ENCODE measurements around the gene RCAN3.
"Not testable (repeated sequence)": the region's sequence is repeated elsewhere in the genome, so short reads cannot be mapped to it uniquely, and the experiment has no call there.

Gene RCAN3

GRCh38 chr1:24535778-24536177 is 33.1 kb downstream of the RCAN3 start:
- Histone ChIP-seq H3K4me1 (ENCODE audit: control insufficient read depth, insufficient read depth, low read length) (peaks cover 15% of the 10 kb centered on the region), H3K36me3 (ENCODE audit: control insufficient read depth, insufficient read depth, low read length) (peaks cover 12% of the 10 kb centered on the region), H3K9ac (ENCODE audit: low read depth, low read length) (no peak overlapping the region), H3K27me3 (ENCODE audit: control insufficient read depth, insufficient read depth, low read length) (no peaks in the 10 kb centered on the region), H3K9me3 (ENCODE audit: control insufficient read depth, insufficient read depth, low read length) (no peaks in the 10 kb centered on the region), H3K27ac (ENCODE audit: low read depth, low read length) (no peak overlapping the region), H3K4me3 (ENCODE audit: low read depth, low read length) (no peak overlapping the region)

- Histone ChIP-seq H3K4me3 (ENCODE audit: low read depth, low read length) (no peak overlapping the region), H3K9ac (ENCODE audit: low read depth, low read length) (no peak overlapping the region), H3K9me3 (ENCODE audit: control insufficient read depth, insufficient read depth, low read length) (no peaks in the 10 kb centered on the region), H3K27ac (ENCODE audit: low read depth, low read length) (no peak overlapping the region), H3K36me3 (ENCODE audit: control insufficient read depth, insufficient read depth, low read length) (peaks cover 7% of the 10 kb centered on the region), H3K27me3 (ENCODE audit: control insufficient read depth, insufficient read depth, low read length) (no peaks in the 10 kb centered on the region), H3K4me1 (ENCODE audit: control insufficient read depth, insufficient read depth, low read length) (peaks cover 21% of the 10 kb centered on the region)
Observed at GRCh38 chr1:24536391-24536840, 33.8 kb downstream of the RCAN3 start.

- H3K4me3 ChIP-seq (ENCODE audit: low read depth, low read length), result no peak overlapping the region
- no peaks in the 10 kb centered on the region for H3K9me3 ChIP-seq (ENCODE audit: control insufficient read depth, insufficient read depth, low read length)
- H3K27ac ChIP-seq (ENCODE audit: low read depth, low read length), result peak overlapping the region; percentile 36
- H3K9ac ChIP-seq (ENCODE audit: low read depth, low read length), result no peak overlapping the region
- peaks cover 25% of the 10 kb centered on the region for H3K4me1 ChIP-seq (ENCODE audit: control insufficient read depth, insufficient read depth, low read length)
- H3K36me3 ChIP-seq (ENCODE audit: control insufficient read depth, insufficient read depth, low read length), result no peaks in the 10 kb centered on the region; the same call in 1 of the 2 replicates
- H3K27me3 ChIP-seq (ENCODE audit: control insufficient read depth, insufficient read depth, low read length), result no peaks in the 10 kb centered on the region
Observed at GRCh38 chr1:24540051-24540905, 37.6 kb downstream of the RCAN3 start.

- Histone ChIP-seq H3K9ac (ENCODE audit: low read depth, low read length) (no peak overlapping the region), H3K9me3 (ENCODE audit: control insufficient read depth, insufficient read depth, low read length) (no peaks in the 10 kb centered on the region), H3K4me3 (ENCODE audit: low read depth, low read length) (no peak overlapping the region), H3K36me3 (ENCODE audit: control insufficient read depth, insufficient read depth, low read length) (no peaks in the 10 kb centered on the region; the same call in 1 of the 2 replicates), H3K27ac (ENCODE audit: low read depth, low read length) (peak overlapping the region; percentile 54), H3K27me3 (ENCODE audit: control insufficient read depth, insufficient read depth, low read length) (no peaks in the 10 kb centered on the region), H3K4me1 (ENCODE audit: control insufficient read depth, insufficient read depth, low read length) (peaks cover 25% of the 10 kb centered on the region)
Observed at GRCh38 chr1:24540906-24541710, 38.5 kb downstream of the RCAN3 start.

- H3K9ac ChIP-seq (ENCODE audit: low read depth, low read length), result no peak overlapping the region
- no peak overlapping the region for H3K4me3 ChIP-seq (ENCODE audit: low read depth, low read length)
- no peaks in the 10 kb centered on the region for H3K36me3 ChIP-seq (ENCODE audit: control insufficient read depth, insufficient read depth, low read length)
- peak overlapping the region; percentile 54 for H3K27ac ChIP-seq (ENCODE audit: low read depth, low read length)
- H3K4me1 ChIP-seq (ENCODE audit: control insufficient read depth, insufficient read depth, low read length), result peaks cover 20% of the 10 kb centered on the region
- no peaks in the 10 kb centered on the region for H3K27me3 ChIP-seq (ENCODE audit: control insufficient read depth, insufficient read depth, low read length)
- H3K9me3 ChIP-seq (ENCODE audit: control insufficient read depth, insufficient read depth, low read length), result no peaks in the 10 kb centered on the region
Observed at GRCh38 chr1:24541711-24542346, 39.2 kb downstream of the RCAN3 start.

GRCh38 chr1:24544239-24544638 is 41.6 kb downstream of the RCAN3 start:
- Histone ChIP-seq H3K27me3 (ENCODE audit: control insufficient read depth, insufficient read depth, low read length) (no peaks in the 10 kb centered on the region; the same call in 1 of the 2 replicates), H3K9ac (ENCODE audit: low read depth, low read length) (no peak overlapping the region), H3K9me3 (ENCODE audit: control insufficient read depth, insufficient read depth, low read length) (no peaks in the 10 kb centered on the region), H3K27ac (ENCODE audit: low read depth, low read length) (no peak overlapping the region), H3K4me3 (ENCODE audit: low read depth, low read length) (no peak overlapping the region), H3K36me3 (ENCODE audit: control insufficient read depth, insufficient read depth, low read length) (no peaks in the 10 kb centered on the region), H3K4me1 (ENCODE audit: control insufficient read depth, insufficient read depth, low read length) (peaks cover 18% of the 10 kb centered on the region)

- no peak overlapping the region for H3K4me3 ChIP-seq (ENCODE audit: low read depth, low read length)
- no peak overlapping the region for H3K9ac ChIP-seq (ENCODE audit: low read depth, low read length)
- peaks cover 12% of the 10 kb centered on the region for H3K4me1 ChIP-seq (ENCODE audit: control insufficient read depth, insufficient read depth, low read length)
- no peaks in the 10 kb centered on the region for H3K9me3 ChIP-seq (ENCODE audit: control insufficient read depth, insufficient read depth, low read length)
- H3K36me3 ChIP-seq (ENCODE audit: control insufficient read depth, insufficient read depth, low read length), result no peaks in the 10 kb centered on the region
- H3K27me3 ChIP-seq (ENCODE audit: control insufficient read depth, insufficient read depth, low read length), result no peaks in the 10 kb centered on the region; the same call in 1 of the 2 replicates
- H3K27ac ChIP-seq (ENCODE audit: low read depth, low read length), result no peak overlapping the region
Observed at GRCh38 chr1:24545662-24546061, 43.0 kb downstream of the RCAN3 start.

- no peaks in the 10 kb centered on the region; the same call in 1 of the 2 replicates for H3K27me3 ChIP-seq (ENCODE audit: control insufficient read depth, insufficient read depth, low read length)
- H3K36me3 ChIP-seq (ENCODE audit: control insufficient read depth, insufficient read depth, low read length), result no peaks in the 10 kb centered on the region
- H3K27ac ChIP-seq (ENCODE audit: low read depth, low read length), result no peak overlapping the region
- H3K4me3 ChIP-seq (ENCODE audit: low read depth, low read length), result no peak overlapping the region
- H3K9ac ChIP-seq (ENCODE audit: low read depth, low read length), result no peak overlapping the region
- H3K9me3 ChIP-seq (ENCODE audit: control insufficient read depth, insufficient read depth, low read length), result no peaks in the 10 kb centered on the region
- H3K4me1 ChIP-seq (ENCODE audit: control insufficient read depth, insufficient read depth, low read length), result peaks cover 4% of the 10 kb centered on the region
Observed at GRCh38 chr1:24547195-24547594, 44.6 kb downstream of the RCAN3 start.

GRCh38 chr1:24548070-24548469 is 45.4 kb downstream of the RCAN3 start:
- Histone ChIP-seq H3K27me3 (ENCODE audit: control insufficient read depth, insufficient read depth, low read length) (no peaks in the 10 kb centered on the region; the same call in 1 of the 2 replicates), H3K4me3 (ENCODE audit: low read depth, low read length) (no peak overlapping the region), H3K27ac (ENCODE audit: low read depth, low read length) (no peak overlapping the region), H3K36me3 (ENCODE audit: control insufficient read depth, insufficient read depth, low read length) (no peaks in the 10 kb centered on the region), H3K9me3 (ENCODE audit: control insufficient read depth, insufficient read depth, low read length) (no peaks in the 10 kb centered on the region), H3K4me1 (ENCODE audit: control insufficient read depth, insufficient read depth, low read length) (peaks cover 7% of the 10 kb centered on the region), H3K9ac (ENCODE audit: low read depth, low read length) (no peak overlapping the region)

GRCh38 chr1:24549210-24549609 is 46.6 kb downstream of the RCAN3 start:
- not testable (repeated sequence) for H3K36me3 ChIP-seq (ENCODE audit: control insufficient read depth, insufficient read depth, low read length); H3K4me3 ChIP-seq (ENCODE audit: low read depth, low read length); H3K27ac ChIP-seq (ENCODE audit: low read depth, low read length); H3K4me1 ChIP-seq (ENCODE audit: control insufficient read depth, insufficient read depth, low read length); H3K9me3 ChIP-seq (ENCODE audit: control insufficient read depth, insufficient read depth, low read length); H3K27me3 ChIP-seq (ENCODE audit: control insufficient read depth, insufficient read depth, low read length); H3K9ac ChIP-seq (ENCODE audit: low read depth, low read length)

Data from HUES48 (cell line).